Measurements from ENCODE around the gene PBX1. TPM values are rescaled to one million over a fixed set of nuclear protein-coding genes. Genes with fewer than 3 reads are reported as not detected.
A peak's percentile ranks its signal among the peaks of the same experiment; 100 is the strongest.

PBX1 gene
- total RNA-seq, 1 experiment from 2014 or later, result 102 TPM

GRCh38 chr1:164765557-164765956 is 206.6 kb downstream of the PBX1 start (continued):
- TF ChIP-seq IRF1 (CRISPR knock-in tag; IDR thresholded peaks at IDR 0.05), result no peak
- TF ChIP-seq KAT7 (CRISPR knock-in tag; IDR thresholded peaks at IDR 0.05; ENCODE audit: borderline replicate concordance), result no peak
- TF ChIP-seq TEAD1 (CRISPR knock-in tag; IDR thresholded peaks at IDR 0.05), result no peak
- TF ChIP-seq JAZF1 (CRISPR knock-in tag; IDR thresholded peaks at IDR 0.05), result no peak

- POLR2A ChIA-PET, result no interaction called here
- no peak for TF ChIP-seq ATF2 (CRISPR knock-in tag; IDR thresholded peaks at IDR 0.05; ENCODE audit: borderline replicate concordance, low read depth)
- no peak for TF ChIP-seq IRF1 (CRISPR knock-in tag; IDR thresholded peaks at IDR 0.05)
- TF ChIP-seq ELF4 (CRISPR knock-in tag; IDR thresholded peaks at IDR 0.05; ENCODE audit: low read depth), result no peak
- TF ChIP-seq FOXK1 (CRISPR knock-in tag; IDR thresholded peaks at IDR 0.05), result no peak
- no peak for TF ChIP-seq ZNF281 (CRISPR knock-in tag; IDR thresholded peaks at IDR 0.05)
- ATAC-seq, result no peak
- Mint-ChIP-seq H3K4me3 (no peak overlapping the region), H3K27ac (no peak overlapping the region), H3K4me1 (peaks cover 27% of the 10 kb centered on the region), H3K9me3 (no peaks in the 10 kb centered on the region), H3K36me3 (peaks cover 5% of the 10 kb centered on the region), H3K27me3 (ENCODE audit: low read depth) (no peaks in the 10 kb centered on the region)
- no peak for DNase-seq (ENCODE audit: low spot score)
- CTCF ChIA-PET, result interaction anchor here (1.4 to 1.8 kb wide), 2 partner anchors 22 to 92 kb away, joined by 5 to 6 read pairs; no protein-coding TSS in a partner anchor
Observed at GRCh38 chr1:164765992-164766720, 207.2 kb downstream of the PBX1 start.

- Mint-ChIP-seq H3K27ac (peak overlapping the region; percentile 39; the same call in 1 of the 2 replicates), H3K4me1 (peaks cover 44% of the 10 kb centered on the region), H3K27me3 (ENCODE audit: low read depth) (no peaks in the 10 kb centered on the region), H3K36me3 (peaks cover 5% of the 10 kb centered on the region), H3K4me3 (no peak overlapping the region), H3K9me3 (no peaks in the 10 kb centered on the region)
- POLR2A ChIA-PET, result no interaction called here
- DNase-seq (ENCODE audit: low spot score) (no peak), ATAC-seq (no peak)
- CTCF ChIA-PET, result interaction anchor here (1.0 kb wide), 1 partner anchor 19 kb away, joined by 3 read pairs; no protein-coding TSS in a partner anchor
- TF ChIP-seq NFATC4 (CRISPR knock-in tag; IDR thresholded peaks at IDR 0.05) (no peak), GRHL2 (CRISPR knock-in tag; IDR thresholded peaks at IDR 0.05; ENCODE audit: insufficient replicate concordance, severe bottlenecking) (no peak), CREB1 (CRISPR knock-in tag; IDR thresholded peaks at IDR 0.05) (no peak)
Observed at GRCh38 chr1:164767752-164768402, 208.9 kb downstream of the PBX1 start.

- POLR2A ChIA-PET, result no interaction called here
- peaks cover 49% of the 10 kb centered on the region for H3K4me1 Mint-ChIP-seq
Observed at GRCh38 chr1:164768619-164769018, 209.6 kb downstream of the PBX1 start.

More at GRCh38 chr1:164768619-164769018, 209.6 kb downstream of the PBX1 start:
- Mint-ChIP-seq H3K36me3 (peaks cover 5% of the 10 kb centered on the region), H3K27me3 (ENCODE audit: low read depth) (no peaks in the 10 kb centered on the region), H3K4me3 (no peak overlapping the region), H3K9me3 (no peaks in the 10 kb centered on the region), H3K27ac (no peak overlapping the region)
- CTCF ChIA-PET, result interaction anchor here (1.0 kb wide), 1 partner anchor 19 kb away, joined by 3 read pairs; no protein-coding TSS in a partner anchor
- ATAC-seq, result no peak
- DNase-seq (ENCODE audit: low spot score), result no peak
- TF ChIP-seq PREB (CRISPR knock-in tag; IDR thresholded peaks at IDR 0.05; ENCODE audit: borderline replicate concordance), result no peak
- TF ChIP-seq NR3C1 (CRISPR knock-in tag; conservative IDR thresholded peaks at IDR 0.05; ENCODE audit: low read depth), result no peak
- no peak for TF ChIP-seq KAT7 (CRISPR knock-in tag; IDR thresholded peaks at IDR 0.05; ENCODE audit: borderline replicate concordance)
- TF ChIP-seq ESRRA (CRISPR knock-in tag; IDR thresholded peaks at IDR 0.05; ENCODE audit: borderline replicate concordance), result no peak
- no peak for TF ChIP-seq CREB1 (CRISPR knock-in tag; IDR thresholded peaks at IDR 0.05)
